Stimulated activated CD8-positive, alpha-beta memory T cell treated with anti-CD3 and anti-CD28 coated beads, Interleukin-7, amount 100 ng/mL, for 1 hour (primary cell): ENCODE results near the gene ZHX3.

ENCODE experiments used
- DNase-seq, 2 donors: peaks; one replicate each; pipeline ENCODE4 v3.0.0-alpha.2; 2020; ENCODE audit warnings: low read depth in 2 of 2

ZHX3 gene

DNA sequence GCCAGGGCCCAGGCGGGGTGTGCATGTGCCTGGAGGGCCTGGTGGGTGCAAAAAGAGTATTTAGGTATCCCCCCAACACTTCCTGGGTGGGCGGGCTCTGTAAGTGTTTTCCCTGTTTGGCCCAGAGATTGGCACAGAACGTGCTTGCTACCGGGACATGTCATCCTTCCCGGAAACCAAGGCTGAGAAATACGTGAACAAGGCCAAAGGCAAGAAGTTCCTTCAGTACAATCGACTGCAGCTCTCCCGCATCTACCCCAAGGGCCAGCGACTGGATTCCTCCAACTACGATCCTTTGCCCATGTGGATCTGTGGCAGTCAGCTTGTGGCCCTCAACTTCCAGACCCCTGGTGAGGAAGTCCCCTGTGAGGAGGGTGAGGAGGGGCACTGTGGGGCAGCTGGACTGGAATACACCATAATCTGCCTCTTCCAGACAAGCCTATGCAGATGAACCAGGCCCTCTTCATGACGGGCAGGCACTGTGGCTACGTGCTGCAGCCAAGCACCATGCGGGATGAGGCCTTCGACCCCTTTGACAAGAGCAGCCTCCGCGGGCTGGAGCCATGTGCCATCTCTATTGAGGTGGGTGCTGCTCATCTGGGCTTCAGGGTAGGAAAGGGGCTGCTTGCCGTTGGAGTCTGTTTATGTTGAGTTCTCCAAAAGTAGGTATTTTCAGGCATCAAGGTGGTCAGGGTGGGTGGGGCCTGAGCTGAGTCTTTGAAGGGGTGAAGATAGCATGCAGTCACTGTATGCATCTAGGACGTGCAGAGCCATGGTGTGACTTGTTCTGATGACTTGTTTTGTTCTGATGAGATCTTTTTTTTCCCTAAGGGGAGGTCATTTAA, 145.0 kb downstream of the ZHX3 start:
- DNase-seq = no peak

DNA sequence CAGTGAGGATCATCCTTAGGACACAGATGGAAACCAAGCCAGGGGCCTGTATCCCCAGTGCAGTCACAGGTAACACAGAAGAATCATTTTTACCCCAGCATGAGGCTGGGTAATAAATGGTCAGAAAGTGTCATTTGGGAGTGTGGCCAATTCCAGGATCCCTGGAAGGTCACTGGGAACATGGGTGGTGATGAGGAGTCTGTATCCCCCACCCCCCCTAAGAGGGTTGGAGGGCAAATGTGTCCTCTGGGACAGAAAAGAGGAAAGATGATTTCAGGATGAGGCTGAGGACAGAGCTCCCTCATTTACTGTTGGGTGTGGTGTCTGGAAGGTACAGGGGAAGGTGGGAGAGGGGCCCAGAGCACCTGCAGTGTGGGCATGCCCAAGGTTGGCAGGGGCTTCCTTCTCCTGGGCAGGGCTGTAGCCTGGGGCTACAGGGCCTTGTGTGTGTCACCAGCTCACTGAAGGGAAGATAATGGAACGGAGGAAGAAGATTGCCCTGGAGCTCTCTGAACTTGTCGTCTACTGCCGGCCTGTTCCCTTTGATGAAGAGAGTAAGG, 145.7 kb downstream of the ZHX3 start:
- DNase-seq = no peak

DNA sequence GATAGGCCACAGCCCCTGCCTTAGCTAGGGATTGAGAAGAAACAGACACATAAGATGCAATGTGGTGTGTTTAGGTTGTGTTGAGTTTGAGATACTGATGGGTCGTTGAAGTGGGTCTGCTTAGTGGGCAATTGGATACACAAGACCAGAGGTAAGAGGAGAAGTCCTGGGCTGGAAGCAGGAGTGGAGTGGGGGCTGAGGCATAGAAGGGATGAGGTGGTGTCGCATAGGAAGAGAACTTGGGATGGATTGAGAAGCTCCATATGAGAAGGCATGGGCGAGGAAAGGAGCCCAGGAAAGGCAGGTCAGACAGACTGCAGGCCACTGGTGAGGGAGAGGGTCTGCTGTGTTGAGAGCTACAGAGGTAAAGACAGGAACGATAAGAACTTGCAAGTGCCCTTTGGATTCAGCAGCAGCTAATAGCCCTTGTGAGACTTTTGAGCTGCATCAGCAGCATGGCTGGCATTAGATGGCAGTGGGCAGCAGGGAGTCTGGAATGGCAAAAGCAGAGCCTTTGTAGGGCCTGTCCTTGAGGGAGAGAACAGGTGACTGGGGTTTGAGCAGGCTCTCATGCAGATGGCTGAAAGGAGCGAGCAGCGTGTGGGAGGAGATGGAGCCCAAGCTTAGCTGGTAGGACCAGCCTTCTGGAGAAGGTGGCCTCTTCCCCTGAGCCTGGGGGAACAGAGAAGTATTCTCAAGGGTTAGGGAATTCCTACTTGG, 147.0 kb downstream of the ZHX3 start:
- no peak for DNase-seq

- no peak for DNase-seq
Observed at GRCh38 chr20:41169791-41170351, 147.7 kb downstream of the ZHX3 start.

DNA sequence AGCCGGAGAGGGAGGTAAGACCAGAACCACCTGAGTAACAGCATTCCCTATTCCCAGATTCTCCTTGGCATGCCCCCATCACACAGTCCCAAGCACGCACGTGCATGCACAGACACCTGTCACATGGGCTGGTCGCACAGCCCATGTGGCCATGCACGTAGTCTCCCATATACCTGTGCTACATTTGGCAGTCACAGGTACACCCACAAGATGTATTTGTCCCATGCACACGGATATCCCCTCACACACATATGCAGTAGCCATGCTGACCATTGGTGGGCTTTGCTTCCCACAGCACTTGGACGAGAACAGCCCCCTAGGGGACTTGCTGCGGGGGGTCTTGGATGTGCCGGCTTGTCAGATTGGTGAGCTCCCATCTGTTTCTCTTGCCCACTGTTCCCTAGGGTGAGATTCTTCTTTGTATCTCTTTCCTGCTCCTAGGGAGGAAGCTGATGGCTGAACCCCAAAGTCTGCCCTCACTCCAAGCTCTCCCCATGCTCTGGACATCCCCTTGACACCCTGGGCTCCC, 148.3 kb downstream of the ZHX3 start:
- no peak for DNase-seq

DNA sequence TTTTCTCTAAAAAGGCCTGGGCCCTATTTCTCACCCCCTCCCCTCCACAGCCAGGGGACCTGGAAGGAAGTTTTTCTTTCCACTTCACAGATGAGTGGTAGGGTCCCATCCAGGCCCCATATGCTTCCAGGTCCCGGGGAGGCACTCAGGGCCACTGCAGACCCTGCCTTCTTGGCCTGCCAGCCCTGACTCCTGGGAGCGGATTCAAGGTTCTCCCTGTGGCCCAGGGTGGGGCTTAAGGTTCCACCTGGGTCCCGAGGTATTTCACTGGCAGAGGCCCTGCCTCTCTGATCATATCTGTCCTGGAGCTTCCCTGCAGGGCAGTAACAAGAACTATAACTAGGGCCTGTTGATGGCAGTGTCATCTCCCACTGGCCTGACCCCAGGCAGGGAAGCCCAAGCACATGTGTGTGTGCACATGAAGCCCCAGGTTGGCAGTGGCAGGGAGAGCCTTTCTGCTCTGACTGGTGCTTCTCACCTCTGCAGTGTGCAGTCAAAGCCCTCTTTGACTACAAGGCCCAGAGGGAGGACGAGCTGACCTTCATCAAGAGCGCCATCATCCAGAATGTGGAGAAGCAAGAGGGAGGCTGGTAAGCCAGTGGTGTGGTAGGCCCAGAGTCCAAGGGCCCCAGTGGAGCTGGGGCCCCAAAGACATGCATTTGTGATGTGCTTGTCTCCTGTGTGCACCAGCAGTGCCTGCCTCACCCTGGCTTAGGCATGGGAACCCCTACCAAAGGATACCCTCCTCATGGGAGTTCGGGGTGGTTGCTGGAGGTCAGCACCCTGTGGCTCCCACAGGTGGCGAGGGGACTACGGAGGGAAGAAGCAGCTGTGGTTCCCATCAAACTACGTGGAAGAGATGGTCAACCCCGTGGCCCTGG, 149.0 kb downstream of the ZHX3 start:
- no peak for DNase-seq

- no peak for DNase-seq
Observed at GRCh38 chr20:41167481-41168253, 149.9 kb downstream of the ZHX3 start.

DNA sequence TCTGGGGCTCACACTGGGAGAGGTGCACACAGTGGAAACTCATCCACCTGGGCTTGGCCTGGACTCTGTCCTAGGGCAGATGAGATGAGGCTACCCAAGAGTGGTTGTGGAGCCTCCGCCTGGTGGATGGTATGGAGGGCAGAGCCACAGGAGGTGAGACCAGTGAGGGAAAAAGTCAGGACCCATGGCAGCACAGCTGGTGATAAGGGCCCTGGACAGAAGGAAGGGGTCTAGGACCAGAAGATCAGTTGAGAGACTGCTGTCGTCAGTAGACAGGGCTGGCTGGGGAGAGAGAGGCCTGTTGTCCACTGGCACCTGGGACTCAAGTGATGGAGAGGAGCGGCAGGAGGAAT, 150.4 kb downstream of the ZHX3 start:
- no peak for DNase-seq

- DNase-seq = no peak
Observed at GRCh38 chr20:41166201-41167117, 151.1 kb downstream of the ZHX3 start.

- DNase-seq = no peak
Observed at GRCh38 chr20:41165001-41165882, 152.3 kb downstream of the ZHX3 start.

DNA sequence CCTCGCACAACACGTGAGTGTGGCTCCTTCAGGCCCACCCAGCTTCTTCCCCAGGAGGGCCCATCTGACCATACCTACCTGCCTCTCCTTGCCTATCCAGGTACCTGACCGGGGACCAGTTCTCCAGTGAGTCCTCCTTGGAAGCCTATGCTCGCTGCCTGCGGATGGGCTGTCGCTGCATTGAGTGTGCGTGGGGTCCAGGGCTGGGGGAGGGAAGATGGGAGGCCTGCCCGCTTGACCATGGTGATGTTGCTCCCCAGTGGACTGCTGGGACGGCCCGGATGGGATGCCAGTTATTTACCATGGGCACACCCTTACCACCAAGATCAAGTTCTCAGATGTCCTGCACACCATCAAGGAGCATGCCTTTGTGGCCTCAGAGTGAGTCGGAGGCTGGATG, 153.7 kb downstream of the ZHX3 start:
- no peak for DNase-seq

DNA sequence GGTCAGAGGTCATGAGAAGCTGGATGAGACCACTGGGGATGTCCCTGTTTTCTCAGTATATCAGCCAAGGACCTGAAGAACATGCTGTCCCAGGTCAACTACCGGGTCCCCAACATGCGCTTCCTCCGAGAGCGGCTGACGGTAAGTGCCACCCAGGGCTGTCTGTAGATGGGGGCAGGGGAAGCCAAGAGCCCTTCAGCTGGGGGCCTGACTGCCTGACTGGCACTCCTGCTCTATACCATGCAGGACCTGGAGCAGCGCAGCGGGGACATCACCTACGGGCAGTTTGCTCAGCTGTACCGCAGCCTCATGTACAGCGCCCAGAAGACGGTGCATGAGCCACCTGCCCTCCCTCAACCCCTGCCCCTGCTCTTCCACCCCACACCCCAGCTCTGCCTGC, 155.1 kb downstream of the ZHX3 start:
- DNase-seq = no peak

GRCh38 chr20:41161886-41162285, 155.6 kb downstream of the ZHX3 start:
- no peak for DNase-seq

DNA sequence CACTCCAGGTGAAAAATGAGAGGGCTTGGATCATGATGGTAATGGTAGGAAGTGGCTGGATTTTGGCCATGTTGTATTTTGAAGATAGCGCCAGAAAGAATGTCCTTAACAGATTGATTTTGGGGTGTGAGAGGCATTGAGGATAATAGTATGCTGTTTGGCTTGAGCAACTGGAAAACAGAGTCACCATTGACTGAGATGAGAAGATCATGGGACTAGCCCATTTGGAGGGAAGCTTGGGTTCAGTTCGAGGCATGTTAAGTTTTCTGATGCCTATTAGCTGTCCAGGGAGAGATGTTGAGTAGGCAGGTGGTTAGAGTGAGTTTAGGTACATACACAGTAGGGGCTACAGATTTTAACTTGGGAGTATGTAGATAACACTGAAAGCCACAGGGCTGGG, 156.8 kb downstream of the ZHX3 start:
- DNase-seq = no peak

GRCh38 chr20:41159547-41159946, 158.0 kb downstream of the ZHX3 start:
- DNase-seq = no peak

DNA sequence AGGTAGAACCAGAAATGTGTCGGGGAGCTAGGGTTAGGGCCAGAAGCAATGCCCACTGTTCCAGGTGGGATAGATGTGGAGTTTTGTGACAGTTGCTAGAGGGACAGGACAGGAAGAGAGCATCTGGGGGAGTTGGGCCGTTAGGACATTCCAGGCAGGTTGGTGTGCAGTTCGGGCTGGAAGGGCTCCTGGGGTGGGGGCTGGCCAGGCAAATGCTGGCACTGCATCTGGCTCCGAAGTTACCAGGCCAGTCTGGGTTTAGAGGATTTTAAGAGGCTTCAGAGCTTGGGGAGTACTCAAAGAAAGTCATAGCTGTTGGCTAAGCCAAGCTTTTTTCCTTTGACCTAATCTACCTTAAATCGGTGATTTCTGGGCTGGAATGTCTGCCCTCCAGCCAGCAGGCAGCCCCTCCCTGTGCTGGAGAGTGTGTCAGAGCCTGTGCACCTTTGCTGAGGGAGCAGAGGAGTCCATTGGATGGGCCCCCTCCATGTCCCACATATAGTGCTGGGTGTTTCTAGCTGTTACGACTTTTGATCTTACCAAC, 159.4 kb downstream of the ZHX3 start:
- no peak for DNase-seq

GRCh38 chr20:41155261-41155660, 162.3 kb downstream of the ZHX3 start:
- no peak for DNase-seq

DNA sequence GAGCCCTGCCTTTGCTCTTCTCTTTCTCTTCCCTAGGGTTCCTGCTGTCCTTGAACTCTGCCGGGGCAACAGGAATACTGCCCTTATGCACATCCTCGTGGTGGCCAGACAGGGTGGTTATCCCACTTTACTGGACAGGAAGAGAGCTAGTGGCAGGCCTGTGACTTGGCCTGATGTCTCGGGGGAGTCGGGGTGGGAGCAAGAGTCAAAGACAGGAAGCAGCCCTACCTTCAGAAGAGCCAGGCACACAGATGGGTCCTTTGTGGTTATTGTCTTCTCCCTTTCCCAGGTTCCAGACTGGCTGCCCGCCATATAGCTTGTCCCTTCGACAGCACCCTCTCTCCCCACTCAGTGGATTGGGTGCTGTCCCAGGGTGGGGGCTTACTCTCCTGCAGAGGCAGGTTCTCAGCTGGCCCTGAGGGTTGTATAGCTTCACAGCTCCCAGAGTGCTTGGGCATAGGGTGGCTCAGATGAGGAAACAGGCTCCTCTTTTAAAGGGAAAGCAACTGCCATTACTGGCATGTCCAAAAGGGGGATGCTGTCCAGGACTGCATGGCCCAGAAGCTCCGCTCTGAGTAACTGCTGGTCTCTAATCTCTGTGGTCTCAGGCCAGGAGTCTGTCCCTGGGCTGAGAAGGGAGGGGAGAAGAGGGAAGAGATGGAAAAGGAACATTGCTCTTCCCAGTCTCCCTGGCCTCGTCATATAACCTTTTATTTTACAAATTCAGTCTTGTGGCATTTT, 162.9 kb downstream of the ZHX3 start:
- no peak for DNase-seq
